ENCODE results near the gene DOLPP1.
A peak's percentile ranks its signal among the peaks of the same experiment; 100 is the strongest.
"Not testable (repeated sequence)": the region's sequence is repeated elsewhere in the genome, so short reads cannot be mapped to it uniquely, and the experiment has no call there.

The DOLPP1 gene

GRCh38 chr9:129111528-129112151 lies 30.7 kb downstream of the DOLPP1 start:
- no peak for DNase-seq (ENCODE audit: low read depth in 2 of 2)

- not testable (repeated sequence) for DNase-seq (ENCODE audit: low read depth in 2 of 2)
Measured at GRCh38 chr9:129112526-129112925, 31.6 kb downstream of the DOLPP1 start.

GRCh38 chr9:129113645-129114304 lies 32.9 kb downstream of the DOLPP1 start:
- DNase-seq (ENCODE audit: low read depth in 2 of 2): no peak

GRCh38 chr9:129118799-129119198 lies 37.9 kb downstream of the DOLPP1 start:
- no peak for DNase-seq (ENCODE audit: low read depth in 2 of 2)

- no peak for DNase-seq (ENCODE audit: low read depth in 2 of 2)
Measured at GRCh38 chr9:129121483-129121882, 40.6 kb downstream of the DOLPP1 start.

GRCh38 chr9:129122133-129122532 lies 41.2 kb downstream of the DOLPP1 start:
- DNase-seq (ENCODE audit: low read depth in 2 of 2): no peak

- DNase-seq (ENCODE audit: low read depth in 2 of 2): not testable (repeated sequence)
Measured at GRCh38 chr9:129122976-129123375, 42.1 kb downstream of the DOLPP1 start.

GRCh38 chr9:129124506-129125069 lies 43.7 kb downstream of the DOLPP1 start:
- DNase-seq (ENCODE audit: low read depth in 2 of 2): no peak

GRCh38 chr9:129125478-129125877 lies 44.6 kb downstream of the DOLPP1 start:
- DNase-seq (ENCODE audit: low read depth in 2 of 2): peak in 1 of 2 experiments; percentile 50

- no peak for DNase-seq (ENCODE audit: low read depth in 2 of 2)
Measured at GRCh38 chr9:129126749-129127618, 46.1 kb downstream of the DOLPP1 start.

- DNase-seq (ENCODE audit: low read depth in 2 of 2): no peak
Measured at GRCh38 chr9:129128689-129129088, 47.8 kb downstream of the DOLPP1 start.

GRCh38 chr9:129130271-129130670 lies 49.4 kb downstream of the DOLPP1 start:
- not testable (repeated sequence) for DNase-seq (ENCODE audit: low read depth in 2 of 2)

GRCh38 chr9:129130791-129131190 lies 49.9 kb downstream of the DOLPP1 start:
- no peak for DNase-seq (ENCODE audit: low read depth in 2 of 2)

GRCh38 chr9:129131300-129132145 lies 50.6 kb downstream of the DOLPP1 start:
- DNase-seq (ENCODE audit: low read depth in 2 of 2): peak in 1 of 2 experiments; percentile 25

GRCh38 chr9:129133082-129133481 lies 52.2 kb downstream of the DOLPP1 start:
- DNase-seq (ENCODE audit: low read depth in 2 of 2): no peak

GRCh38 chr9:129135476-129135875 lies 54.6 kb downstream of the DOLPP1 start:
- no peak for DNase-seq (ENCODE audit: low read depth in 2 of 2)

- DNase-seq (ENCODE audit: low read depth in 2 of 2): no peak
Measured at GRCh38 chr9:129136446-129137035, 55.6 kb downstream of the DOLPP1 start.

GRCh38 chr9:129137292-129138143 lies 56.6 kb downstream of the DOLPP1 start:
- DNase-seq (ENCODE audit: low read depth in 2 of 2): no peak

- DNase-seq (ENCODE audit: low read depth in 2 of 2): no peak
Measured at GRCh38 chr9:129138144-129138462, 57.2 kb downstream of the DOLPP1 start.
